Endometrium (tissue), 2 donors: ENCODE data around the gene PDF.
"Not testable (repeated sequence)": the region's sequence is repeated elsewhere in the genome, so short reads cannot be mapped to it uniquely, and the experiment has no call there.

Experiments used
- FAIRE-seq: peaks from 2 replicates; lab custom pipeline; 2012; peaks lifted over from hg19 to GRCh38; lab: Jason Lieb, UNC
- donor health status: control.
- donor health status: control.

The PDF gene

GRCh38 chr16:69315486-69316311, 14.7 kb downstream of the PDF start:
- FAIRE-seq: no peak

- no peak for FAIRE-seq
Measured at GRCh38 chr16:69314534-69314933, 15.9 kb downstream of the PDF start.

GRCh38 chr16:69313469-69313868, 16.9 kb downstream of the PDF start:
- no peak for FAIRE-seq

- no peak for FAIRE-seq
Measured at GRCh38 chr16:69311533-69312387, 18.6 kb downstream of the PDF start.

GRCh38 chr16:69310653-69311532, 19.5 kb downstream of the PDF start, which contains the start of gene VPS4A:
TSS of gene VPS4A (plus strand) at chr16:69311350. CDS start at chr16:69311512, 162 bp downstream.
- no peak for FAIRE-seq

GRCh38 chr16:69309316-69309715, 21.1 kb downstream of the PDF start:
- FAIRE-seq: no peak

GRCh38 chr16:69307856-69308255, 22.5 kb downstream of the PDF start:
- FAIRE-seq: no peak

- FAIRE-seq: no peak
Measured at GRCh38 chr16:69307091-69307490, 23.3 kb downstream of the PDF start.

GRCh38 chr16:69306031-69306430, 24.4 kb downstream of the PDF start:
- FAIRE-seq: peak; percentile 21

GRCh38 chr16:69302301-69302700, 28.1 kb downstream of the PDF start:
- FAIRE-seq: no peak

- no peak for FAIRE-seq
Measured at GRCh38 chr16:69301861-69302260, 28.5 kb downstream of the PDF start.

- FAIRE-seq: no peak
Measured at GRCh38 chr16:69301187-69301586, 29.2 kb downstream of the PDF start.

- no peak for FAIRE-seq
Measured at GRCh38 chr16:69298261-69298660, 32.1 kb downstream of the PDF start.

- FAIRE-seq: not testable (repeated sequence)
Measured at GRCh38 chr16:69296771-69297170, 33.6 kb downstream of the PDF start.

GRCh38 chr16:69294051-69294450, 36.3 kb downstream of the PDF start:
- FAIRE-seq: no peak

GRCh38 chr16:69293401-69293800, 37.0 kb downstream of the PDF start:
- no peak for FAIRE-seq

GRCh38 chr16:69291657-69292056, 38.7 kb downstream of the PDF start:
- not testable (repeated sequence) for FAIRE-seq

- peak; percentile 89 for FAIRE-seq
Measured at GRCh38 chr16:69286941-69287713, 43.3 kb downstream of the PDF start.

GRCh38 chr16:69285240-69285639, 45.1 kb downstream of the PDF start:
- no peak for FAIRE-seq

GRCh38 chr16:69283851-69284250, 46.5 kb downstream of the PDF start:
- no peak for FAIRE-seq

GRCh38 chr16:69277413-69277812, 53.0 kb downstream of the PDF start:
- no peak for FAIRE-seq
